ENCODE data around the gene LPP. TPM values are rescaled to one million over a fixed set of nuclear protein-coding genes. Genes with fewer than 3 reads are reported as not detected.

Gene LPP
- total and polyA plus RNA-seq, 10 of the 15 experiments (the other 5 are each of a cell fraction or from before 2014, with no cell fraction given): under 0.01 to 0.62 (median 0.03) TPM

- in situ Hi-C loops (cut with MboI): no loop called here
- 14% methylated on average over 3 of the region's 3 CpGs for WGBS (ENCODE audit: insufficient coverage, insufficient replicate concordance, low lambda C conversion rate, missing lambda C conversion rate)
- no TSS peak for BruUV-seq (replicated peaks)
- TF ChIP-seq BCL3 (IDR thresholded peaks at IDR 0.05; ENCODE audit: borderline replicate concordance, insufficient read depth, low read depth, low read length, poor library complexity, severe bottlenecking) (peak; percentile 37), SIX5 (IDR thresholded peaks at IDR 0.05; ENCODE audit: low read depth, low read length, severe bottlenecking) (no peak)
- ChIA-PET CTCF (no interaction called here), POLR2A (no interaction called here), RAD21 (ENCODE audit: unreplicated experiment) (no interaction called here), SMC1A (ENCODE audit: uncharacterized antibody, unreplicated experiment) (no interaction called here)
- no peak overlapping the region for H3K4me2 ChIP-seq (ENCODE audit: control insufficient read depth, insufficient read depth)
- no peaks in the 10 kb centered on the region for H4K20me1 ChIP-seq (ENCODE audit: control insufficient read depth, insufficient read depth)
- no peaks in the 10 kb centered on the region for H3K36me3 ChIP-seq (ENCODE audit: control insufficient read depth in 2 of 2, insufficient read depth in 2 of 2, low read length in 1 of 2)
- intact Hi-C loops (cut with micrococcal nuclease; ENCODE audit: unreplicated experiment): no loop called here
- DNase-seq (ENCODE audit: low read depth, low spot score) (no peak), FAIRE-seq (no peak), ATAC-seq (no peak)
- H2AFZ ChIP-seq (ENCODE audit: control insufficient read depth, low read depth, low read length): no peak overlapping the region
- no peak overlapping the region for H3K4me3 ChIP-seq
- peaks cover 0 to 7% of the 10 kb centered on the region in 2 experiments; a peak in 1 of 4 replicates for H3K27me3 ChIP-seq (replicated peaks in 1 of 2; ENCODE audit: control insufficient read depth in 2 of 2, insufficient read depth in 2 of 2, low read length in 1 of 2)
- H3K4me1 ChIP-seq (ENCODE audit: control insufficient read depth, insufficient read depth, low read length): no peaks in the 10 kb centered on the region
- no peaks in the 10 kb centered on the region for H3K9me3 ChIP-seq (replicated peaks; ENCODE audit: control insufficient read depth, insufficient read depth, low read length)
- H3K9ac ChIP-seq (ENCODE audit: control insufficient read depth, insufficient read depth, low read length): no peak overlapping the region
- no peak overlapping the region for H3K27ac ChIP-seq (ENCODE audit: control insufficient read depth, insufficient read depth)
- H3K79me2 ChIP-seq (ENCODE audit: control insufficient read depth, insufficient read depth, low read length): no peaks in the 10 kb centered on the region
These were observed 403.3 kb downstream of the LPP start for GRCh38 chr3:188557235-188557634.

GRCh38 chr3:188558343-188559071 is 404.6 kb downstream of the LPP start:
- 25% methylated on average over 5 of the region's 5 CpGs for WGBS (ENCODE audit: insufficient coverage, insufficient replicate concordance, low lambda C conversion rate, missing lambda C conversion rate)
- Histone ChIP-seq H3K4me3 (no peak overlapping the region), H3K36me3 (ENCODE audit: control insufficient read depth in 2 of 2, insufficient read depth in 2 of 2, low read length in 1 of 2) (no peaks in the 10 kb centered on the region), H3K4me2 (ENCODE audit: control insufficient read depth, insufficient read depth) (no peak overlapping the region), H3K4me1 (ENCODE audit: control insufficient read depth, insufficient read depth, low read length) (no peaks in the 10 kb centered on the region), H3K79me2 (ENCODE audit: control insufficient read depth, insufficient read depth, low read length) (no peaks in the 10 kb centered on the region), H3K9me3 (replicated peaks; ENCODE audit: control insufficient read depth, insufficient read depth, low read length) (no peaks in the 10 kb centered on the region), H3K27ac (ENCODE audit: control insufficient read depth, insufficient read depth) (no peak overlapping the region), H3K9ac (ENCODE audit: control insufficient read depth, insufficient read depth, low read length) (no peak overlapping the region), H4K20me1 (ENCODE audit: control insufficient read depth, insufficient read depth) (no peaks in the 10 kb centered on the region), H2AFZ (ENCODE audit: control insufficient read depth, low read depth, low read length) (no peak overlapping the region), H3K27me3 (replicated peaks in 1 of 2; ENCODE audit: control insufficient read depth in 2 of 2, insufficient read depth in 2 of 2, low read length in 1 of 2) (peaks cover 0 to 4% of the 10 kb centered on the region in 2 experiments; a peak in 1 of 4 replicates)
- RAD21 ChIA-PET (ENCODE audit: unreplicated experiment): no interaction called here
- DNase-seq (ENCODE audit: low read depth, low spot score) (no peak), ATAC-seq (no peak), FAIRE-seq (no peak)
- CTCF ChIA-PET: no interaction called here
- in situ Hi-C loops (cut with MboI) (no loop called here), intact Hi-C loops (cut with micrococcal nuclease; ENCODE audit: unreplicated experiment) (no loop called here)
- BruUV-seq (replicated peaks): no TSS peak
- SMC1A ChIA-PET (ENCODE audit: uncharacterized antibody, unreplicated experiment): interaction anchor here (0.8 kb wide), 1 partner anchor 811 kb away, joined by 3 read pairs; no protein-coding TSS in a partner anchor
- POLR2A ChIA-PET: no interaction called here
- TF ChIP-seq SKIL (IDR thresholded peaks at IDR 0.05; ENCODE audit: low read depth, poor library complexity, severe bottlenecking) (no peak), ZNF592 (IDR thresholded peaks at IDR 0.05) (no peak), NFYB (IDR thresholded peaks at IDR 0.05; ENCODE audit: insufficient read depth, low read depth, low read length) (no peak), POLR2AphosphoS5 (IDR thresholded peaks at IDR 0.05; ENCODE audit: low read length) (no peak), PAX5 (IDR thresholded peaks at IDR 0.05; ENCODE audit: borderline replicate concordance, low read depth, low read length) (no peak), ZNF384 (IDR thresholded peaks at IDR 0.05; ENCODE audit: borderline replicate concordance, low read depth, low read length) (no peak)

All from GM12878 (cell line).